Activated naive CD4-positive, alpha-beta T cell treated with anti-CD3 and anti-CD28 coated beads, Interleukin-2, amount 50 U/mL, for 16 hours (primary cell): ENCODE data around the gene SSUH2.

Source experiments
- DNase-seq: peaks from one replicate; pipeline ENCODE4 v3.0.0-alpha.2; 2020

Gene SSUH2

DNA sequence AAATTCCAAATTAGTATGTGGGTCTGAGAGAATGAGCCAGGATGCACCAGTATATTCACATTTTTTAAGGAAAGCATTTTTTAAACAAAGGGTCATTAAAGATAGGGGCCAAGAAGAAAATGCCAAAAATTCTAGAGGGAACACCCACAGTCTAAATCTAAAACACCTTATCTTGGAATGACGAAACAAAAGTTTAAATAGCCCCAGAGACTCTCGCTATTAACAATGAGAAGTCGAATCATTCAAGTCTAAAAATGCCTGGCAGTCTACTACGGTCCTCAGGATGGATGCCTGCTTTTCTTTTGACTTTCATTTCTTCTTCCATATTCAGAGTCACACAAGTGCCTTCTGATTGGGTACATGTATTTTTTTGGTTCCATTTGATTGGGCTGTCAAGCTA, 66.3 kb downstream of the SSUH2 start:
- no peak for DNase-seq

GRCh38 chr3:8576841-8577571, 67.6 kb downstream of the SSUH2 start:
- no peak for DNase-seq

DNA sequence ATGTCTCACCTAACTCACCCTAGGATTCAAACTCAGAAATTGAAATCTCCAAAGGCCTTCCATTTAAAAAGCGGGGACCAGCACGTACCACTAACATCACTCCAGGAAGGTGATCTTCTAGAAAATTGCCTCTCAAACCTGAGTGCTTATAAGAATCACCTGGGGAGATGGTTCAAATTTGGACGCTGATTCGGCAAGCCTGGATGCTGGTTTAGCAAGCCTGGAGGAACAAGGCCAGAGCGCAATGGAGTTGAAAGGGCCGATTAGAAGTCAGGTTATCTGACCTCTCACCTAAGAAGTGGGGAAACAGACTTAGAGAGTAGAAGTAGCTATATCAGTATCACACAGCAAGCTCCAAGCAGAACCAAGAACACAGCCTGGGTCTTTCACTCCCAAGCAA, 68.2 kb downstream of the SSUH2 start:
- DNase-seq = no peak

DNA sequence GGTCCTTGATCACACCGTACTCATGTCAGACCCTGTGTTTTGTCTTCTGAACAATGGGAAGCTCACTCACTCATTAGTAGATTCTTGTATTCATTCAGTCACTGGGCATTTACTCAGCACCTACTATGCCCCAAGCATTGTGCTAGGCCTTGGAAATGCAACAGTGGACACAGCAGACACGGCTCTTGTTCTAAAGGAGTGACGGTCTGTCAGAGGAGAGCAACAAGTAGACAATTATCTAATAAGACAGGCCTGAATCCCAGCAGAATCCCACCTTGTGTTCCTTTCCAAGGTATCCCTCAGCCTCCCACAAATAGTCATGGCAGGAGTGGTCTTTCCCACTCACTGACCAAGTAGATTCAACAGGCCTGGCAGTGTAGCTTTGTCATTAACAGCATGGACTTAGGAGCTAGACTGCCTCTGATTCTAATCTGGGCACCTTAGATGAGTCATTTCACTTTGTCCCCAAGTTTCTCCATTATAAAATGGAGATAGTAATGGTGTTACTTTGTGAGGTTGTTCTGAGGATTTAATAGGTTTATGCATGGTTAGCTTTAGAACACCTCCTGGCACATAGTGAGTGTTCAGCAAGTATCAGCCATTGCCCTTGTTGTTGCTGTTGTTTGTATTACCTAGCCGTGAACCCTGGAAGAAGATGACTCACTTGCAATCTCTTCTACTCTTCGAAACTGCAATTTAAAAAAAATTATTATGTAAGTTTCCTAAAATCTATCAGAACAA, 69.1 kb downstream of the SSUH2 start:
- no peak for DNase-seq

GRCh38 chr3:8574670-8575322, 69.8 kb downstream of the SSUH2 start:
- no peak for DNase-seq

GRCh38 chr3:8574040-8574669, 70.4 kb downstream of the SSUH2 start:
- no peak for DNase-seq

- DNase-seq = no peak
Measured at GRCh38 chr3:8573342-8573926, 71.2 kb downstream of the SSUH2 start.

- no peak for DNase-seq
Measured at GRCh38 chr3:8571256-8571655, 73.3 kb downstream of the SSUH2 start.
